Uterus (tissue), 2 donors: ENCODE results near the gene POLR1E.
"Not testable (repeated sequence)": the region's sequence is repeated elsewhere in the genome, so short reads cannot be mapped to it uniquely, and the experiment has no call there.

Experiments
- POLR2A ChIP-seq, 2 donors: fragments of 450-650 bp; IDR thresholded peaks; one replicate each; pipeline ENCODE4 v1.6.1; 2016; ENCODE audit warnings: antibody characterized with exemption in 2 of 2, mild to moderate bottlenecking in 1 of 2, moderate library complexity in 1 of 2
- TF ChIP-seq, protein P1 (sequence below), 4 experiments: fragments of 200-600 bp in 2 of 4; fragments of 450-650 bp in 2 of 4; sonication (generic) in 2 of 4; IDR thresholded peaks; one replicate each; pipeline ENCODE4 v1.5.1; 2016 to 2019; ENCODE audit warnings: antibody characterized with exemption in 4 of 4, mild to moderate bottlenecking in 2 of 4, moderate library complexity in 1 of 4

DNA sequence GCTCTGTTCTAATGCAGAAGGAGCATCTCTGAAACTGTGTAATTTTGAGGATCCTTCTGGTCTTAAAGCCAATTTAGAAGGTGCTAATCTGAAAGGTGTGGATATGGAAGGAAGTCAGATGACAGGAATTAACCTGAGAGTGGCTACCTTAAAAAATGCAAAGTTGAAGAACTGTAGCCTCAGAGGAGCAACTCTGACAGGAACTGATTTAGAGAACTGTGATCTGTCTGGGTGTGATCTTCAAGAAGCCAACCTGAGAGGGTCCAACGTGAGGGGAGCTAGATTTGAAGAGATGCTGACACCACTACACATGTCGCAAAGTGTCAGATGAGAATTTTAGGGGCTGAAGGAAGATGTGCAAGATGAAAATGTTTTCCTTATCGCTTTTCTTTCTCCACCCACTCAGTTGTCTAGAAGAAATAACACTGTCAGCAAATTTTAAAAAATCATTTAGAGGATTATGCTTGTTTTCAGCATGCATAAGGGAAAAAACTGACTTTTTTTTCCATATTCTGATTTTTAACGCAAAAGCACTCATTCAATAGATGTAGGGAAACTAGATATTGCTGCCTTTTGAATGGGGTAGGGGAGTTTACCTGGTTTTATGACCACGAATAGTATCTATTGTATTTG, 7.6 kb upstream of the POLR1E start:
- not testable (repeated sequence) for TF ChIP-seq POLR2A (IDR thresholded peaks at IDR 0.05)
- TF ChIP-seq, protein P1, sequence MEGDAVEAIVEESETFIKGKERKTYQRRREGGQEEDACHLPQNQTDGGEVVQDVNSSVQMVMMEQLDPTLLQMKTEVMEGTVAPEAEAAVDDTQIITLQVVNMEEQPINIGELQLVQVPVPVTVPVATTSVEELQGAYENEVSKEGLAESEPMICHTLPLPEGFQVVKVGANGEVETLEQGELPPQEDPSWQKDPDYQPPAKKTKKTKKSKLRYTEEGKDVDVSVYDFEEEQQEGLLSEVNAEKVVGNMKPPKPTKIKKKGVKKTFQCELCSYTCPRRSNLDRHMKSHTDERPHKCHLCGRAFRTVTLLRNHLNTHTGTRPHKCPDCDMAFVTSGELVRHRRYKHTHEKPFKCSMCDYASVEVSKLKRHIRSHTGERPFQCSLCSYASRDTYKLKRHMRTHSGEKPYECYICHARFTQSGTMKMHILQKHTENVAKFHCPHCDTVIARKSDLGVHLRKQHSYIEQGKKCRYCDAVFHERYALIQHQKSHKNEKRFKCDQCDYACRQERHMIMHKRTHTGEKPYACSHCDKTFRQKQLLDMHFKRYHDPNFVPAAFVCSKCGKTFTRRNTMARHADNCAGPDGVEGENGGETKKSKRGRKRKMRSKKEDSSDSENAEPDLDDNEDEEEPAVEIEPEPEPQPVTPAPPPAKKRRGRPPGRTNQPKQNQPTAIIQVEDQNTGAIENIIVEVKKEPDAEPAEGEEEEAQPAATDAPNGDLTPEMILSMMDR (IDR thresholded peaks at IDR 0.05) = not testable (repeated sequence)
